AG08396 (cell line): Measurements from ENCODE around the gene KLHL5.
"Not testable (repeated sequence)": the region's sequence is repeated elsewhere in the genome, so short reads cannot be mapped to it uniquely, and the experiment has no call there.

Source experiments
- DNase-seq: peaks from one replicate; pipeline ENCODE4 v3.0.0; 2012; ENCODE audit warnings: low spot score, mixed read lengths

KLHL5 gene

GRCh38 chr4:39062094-39062769 lies at the start of gene KLHL5:
Gene KLHL5, plus strand, starts transcription at chr4:39062232. Its CDS starts 421 bp downstream, at chr4:39062653.
- DNase-seq: no peak

- DNase-seq: no peak
These were observed 48.0 kb upstream of the KLHL5 start for GRCh38 chr4:39014028-39014427.

- no peak for DNase-seq
These were observed 41.9 kb upstream of the KLHL5 start for GRCh38 chr4:39020130-39020529.

- no peak for DNase-seq
These were observed 40.4 kb upstream of the KLHL5 start for GRCh38 chr4:39021631-39022030.

- no peak for DNase-seq
These were observed 39.8 kb upstream of the KLHL5 start for GRCh38 chr4:39022241-39022640.

- no peak for DNase-seq
These were observed 39.0 kb upstream of the KLHL5 start for GRCh38 chr4:39023059-39023458.

GRCh38 chr4:39024311-39024865 lies 37.6 kb upstream of the KLHL5 start:
- no peak for DNase-seq

- no peak for DNase-seq
These were observed 36.4 kb upstream of the KLHL5 start for GRCh38 chr4:39025552-39026085.

- DNase-seq: no peak
These were observed 35.9 kb upstream of the KLHL5 start for GRCh38 chr4:39026096-39026495.

- no peak for DNase-seq
These were observed 32.0 kb upstream of the KLHL5 start for GRCh38 chr4:39029752-39030694.

- no peak for DNase-seq
These were observed 31.3 kb upstream of the KLHL5 start for GRCh38 chr4:39030725-39031124.

- not testable (repeated sequence) for DNase-seq
These were observed 30.4 kb upstream of the KLHL5 start for GRCh38 chr4:39031590-39032020.

GRCh38 chr4:39032218-39033085 lies 29.6 kb upstream of the KLHL5 start, which contains the start of gene TMEM156:
Gene TMEM156, minus strand, starts transcription at chr4:39032409. Its CDS starts 96 bp downstream, at chr4:39032313.
- no peak for DNase-seq

- DNase-seq: no peak
These were observed 25.9 kb upstream of the KLHL5 start for GRCh38 chr4:39036172-39036571.

- peak; percentile 17 for DNase-seq
These were observed 24.6 kb upstream of the KLHL5 start for GRCh38 chr4:39037491-39037825.

GRCh38 chr4:39037941-39038340 lies 24.1 kb upstream of the KLHL5 start:
- no peak for DNase-seq

- DNase-seq: no peak
These were observed 22.9 kb upstream of the KLHL5 start for GRCh38 chr4:39039108-39039507.

- DNase-seq: no peak
These were observed 19.7 kb upstream of the KLHL5 start for GRCh38 chr4:39042366-39042765.

- no peak for DNase-seq
These were observed 18.8 kb upstream of the KLHL5 start for GRCh38 chr4:39043058-39043860.

GRCh38 chr4:39043861-39044363 lies 18.1 kb upstream of the KLHL5 start:
- no peak for DNase-seq
